ENCODE data around the gene HPD. TPM values are rescaled to one million over a fixed set of nuclear protein-coding genes. Genes with fewer than 3 reads are reported as not detected.
A peak's percentile ranks its signal among the peaks of the same experiment; 100 is the strongest.
"Not testable (repeated sequence)": the region's sequence is repeated elsewhere in the genome, so short reads cannot be mapped to it uniquely, and the experiment has no call there.

HPD gene
- total RNA-seq, 2 experiments from 2014 or later: not detected

DNA sequence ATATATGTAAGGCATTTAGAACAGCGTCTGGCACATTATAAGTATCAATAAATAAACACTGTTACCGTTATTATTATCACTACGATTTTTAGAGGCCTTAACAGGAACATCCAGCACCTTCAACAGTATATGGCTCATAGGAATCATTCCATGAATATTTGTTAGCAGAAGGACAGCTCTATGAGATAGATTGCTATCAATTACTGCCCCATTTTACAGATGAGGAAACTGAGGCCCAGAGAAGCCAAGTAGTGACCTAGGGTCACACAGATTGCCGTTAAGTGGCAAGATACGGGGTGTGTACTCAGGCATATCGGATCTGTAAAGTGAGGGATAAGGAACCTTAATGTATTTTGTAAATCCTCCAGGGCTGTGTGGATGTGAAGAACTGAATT lies 29.4 kb upstream of the HPD start:
- no peaks in the 10 kb centered on the region for H3K27me3 Mint-ChIP-seq (ENCODE audit: low read depth)
- H3K27ac Mint-ChIP-seq: peak overlapping the region; percentile 94
- DNase-seq: no peak
- intact Hi-C loops (cut with micrococcal nuclease): loop anchor here (1.0 to 2.0 kb wide), 16 partner anchors 30 to 592 kb away; partner anchors contain the start of genes CAMKK2, CFAP251, DIABLO and ORAI1
- CTCF ChIA-PET: interaction anchor here (0.8 to 4.6 kb wide), 26 partner anchors 10 to 201 kb away, joined by 3 to 72 read pairs (median 4); partner anchors contain the start of genes CFAP251, RHOF and TMEM120B
- peak overlapping the region; percentile 98 for H3K4me3 Mint-ChIP-seq
- H3K36me3 Mint-ChIP-seq (ENCODE audit: low read depth): peaks cover 9% of the 10 kb centered on the region
- H3K4me1 Mint-ChIP-seq (ENCODE audit: low read depth): peaks cover 31% of the 10 kb centered on the region
- H3K9me3 Mint-ChIP-seq: no peaks in the 10 kb centered on the region

DNA sequence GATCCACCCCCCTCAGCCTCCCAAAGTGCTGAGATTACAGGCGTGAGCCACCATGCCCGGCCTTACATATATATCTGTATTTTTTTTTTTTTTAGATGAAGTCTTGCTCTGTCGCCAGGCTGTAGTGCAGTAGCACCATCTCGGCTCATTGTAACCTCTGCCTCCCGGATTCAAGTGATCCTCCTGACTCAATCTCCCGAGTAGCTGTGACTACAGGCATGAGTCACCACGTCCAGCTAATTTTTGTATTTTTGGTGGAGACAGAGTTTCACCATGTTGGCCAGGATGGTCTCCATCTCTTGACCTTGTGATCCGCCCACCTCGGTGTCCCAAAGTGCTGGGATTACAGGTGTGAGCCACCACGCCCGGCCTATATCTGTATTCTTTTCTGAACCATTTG lies 26.5 kb upstream of the HPD start:
- H3K9me3 Mint-ChIP-seq; intact Hi-C loops (cut with micrococcal nuclease); H3K27ac Mint-ChIP-seq; H3K27me3 Mint-ChIP-seq (ENCODE audit: low read depth); H3K36me3 Mint-ChIP-seq (ENCODE audit: low read depth); H3K4me3 Mint-ChIP-seq; DNase-seq: not testable (repeated sequence)
- peaks cover 18% of the 10 kb centered on the region for H3K4me1 Mint-ChIP-seq (ENCODE audit: low read depth)
- CTCF ChIA-PET: interaction anchor here (0.6 kb wide), 1 partner anchor 204 kb away, joined by 4 read pairs; no protein-coding TSS in a partner anchor

DNA sequence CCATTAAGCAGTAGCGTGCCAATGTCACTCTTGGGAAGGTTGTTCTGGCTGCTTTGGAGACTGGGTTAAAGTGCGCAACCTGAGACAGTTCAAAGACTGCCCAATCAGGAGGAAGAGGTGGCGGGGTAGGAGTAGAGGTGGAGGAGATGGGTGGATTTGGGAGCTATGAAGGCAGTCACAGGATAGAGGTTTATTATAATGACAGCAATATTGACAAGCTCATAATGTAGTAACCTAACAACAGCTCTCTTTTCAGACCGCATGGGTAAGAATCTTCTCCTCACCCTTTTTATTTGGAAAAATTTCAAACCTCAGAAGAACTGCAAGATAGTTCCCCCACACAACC lies 24.6 kb upstream of the HPD start:
- CTCF ChIA-PET: interaction anchor here (1.5 kb wide), 1 partner anchor 89 kb away, joined by 5 read pairs; the partner anchor contains the start of gene RHOF
- Mint-ChIP-seq H3K36me3 (ENCODE audit: low read depth) (no peaks in the 10 kb centered on the region), H3K9me3 (no peaks in the 10 kb centered on the region), H3K27me3 (ENCODE audit: low read depth) (no peaks in the 10 kb centered on the region), H3K27ac (no peak overlapping the region), H3K4me1 (ENCODE audit: low read depth) (peaks cover 7% of the 10 kb centered on the region), H3K4me3 (no peak overlapping the region)
- DNase-seq: no peak
- intact Hi-C loops (cut with micrococcal nuclease): no loop called here

DNA sequence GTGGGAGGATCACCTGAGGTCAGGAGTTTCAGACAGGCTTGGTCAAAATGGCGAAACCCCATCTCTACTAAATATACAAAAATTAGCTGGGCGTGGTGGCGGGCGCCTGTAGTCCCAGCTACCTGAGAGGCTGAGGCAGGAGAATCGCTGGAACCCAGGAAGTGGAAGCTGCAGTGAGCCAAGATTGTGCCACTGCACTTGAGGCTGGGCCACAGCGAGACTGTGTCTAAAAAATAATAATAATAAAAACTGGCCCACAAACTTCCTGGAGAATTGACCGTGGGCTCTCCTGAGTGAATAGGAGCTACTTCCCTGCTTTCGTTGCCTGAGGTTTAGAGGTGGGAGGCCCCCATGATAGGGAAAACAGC lies 17.4 kb upstream of the HPD start:
- DNase-seq; H3K27me3 Mint-ChIP-seq (ENCODE audit: low read depth); H3K27ac Mint-ChIP-seq; H3K36me3 Mint-ChIP-seq (ENCODE audit: low read depth); H3K4me3 Mint-ChIP-seq; H3K4me1 Mint-ChIP-seq (ENCODE audit: low read depth); H3K9me3 Mint-ChIP-seq; intact Hi-C loops (cut with micrococcal nuclease): not testable (repeated sequence)
- CTCF ChIA-PET: interaction anchor here (1.4 to 4.1 kb wide), 2 partner anchors 12 to 82 kb away, joined by 3 to 16 read pairs; partner anchors contain the start of gene PSMD9

DNA sequence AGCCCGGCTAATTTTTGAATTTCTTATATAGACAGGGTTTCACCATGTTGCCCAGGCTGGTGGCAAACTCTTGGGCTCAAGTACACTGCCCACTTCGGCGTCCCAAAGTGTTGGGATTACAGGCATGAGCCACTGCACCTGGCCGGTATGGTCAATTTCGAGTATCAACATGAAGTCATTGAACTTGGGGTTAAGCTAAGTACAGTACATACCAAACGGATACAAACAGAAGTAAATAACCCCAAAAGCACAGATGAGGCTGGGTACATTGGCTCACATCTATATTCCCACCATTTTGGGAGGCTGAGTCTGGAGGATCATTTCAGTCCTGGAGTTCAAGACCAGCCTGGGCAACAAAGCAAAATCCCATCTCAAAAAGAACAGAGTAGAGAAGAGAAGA lies 16.9 kb upstream of the HPD start:
- no peak for DNase-seq
- no peak overlapping the region for H3K4me3 Mint-ChIP-seq
- intact Hi-C loops (cut with micrococcal nuclease): no loop called here
- CTCF ChIA-PET: interaction anchor here (0.7 to 1.4 kb wide), 2 partner anchors 81 to 248 kb away, joined by 3 to 7 read pairs; no protein-coding TSS in a partner anchor
- no peaks in the 10 kb centered on the region for H3K27me3 Mint-ChIP-seq (ENCODE audit: low read depth)
- H3K36me3 Mint-ChIP-seq (ENCODE audit: low read depth): no peaks in the 10 kb centered on the region
- peaks cover 3% of the 10 kb centered on the region for H3K4me1 Mint-ChIP-seq (ENCODE audit: low read depth)
- no peak overlapping the region for H3K27ac Mint-ChIP-seq
- no peaks in the 10 kb centered on the region for H3K9me3 Mint-ChIP-seq

DNA sequence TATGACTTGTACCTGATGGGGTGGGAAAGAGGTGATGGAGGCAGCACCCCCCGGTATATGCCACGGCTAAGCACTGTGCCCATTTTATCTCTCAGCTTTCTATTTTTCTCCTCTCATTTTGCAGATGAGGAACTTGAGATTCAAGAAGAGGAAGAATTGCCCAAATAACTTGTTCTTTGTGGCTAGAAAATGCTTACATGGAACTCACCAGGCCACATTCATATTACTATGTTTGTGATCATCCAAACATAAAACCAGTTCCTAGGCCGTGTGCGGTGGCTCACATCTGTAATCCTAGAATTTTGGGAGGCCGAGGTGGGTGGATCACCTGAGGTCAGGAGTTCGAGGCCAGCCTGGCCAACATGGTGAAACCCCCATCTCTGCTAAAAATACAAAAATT lies 15.4 kb upstream of the HPD start:
- no peaks in the 10 kb centered on the region for H3K9me3 Mint-ChIP-seq
- H3K27me3 Mint-ChIP-seq (ENCODE audit: low read depth): no peaks in the 10 kb centered on the region
- no peak for DNase-seq
- intact Hi-C loops (cut with micrococcal nuclease): no loop called here
- H3K4me1 Mint-ChIP-seq (ENCODE audit: low read depth): peaks cover 3% of the 10 kb centered on the region
- H3K27ac Mint-ChIP-seq: no peak overlapping the region
- CTCF ChIA-PET: interaction anchor here (0.6 to 0.7 kb wide), 2 partner anchors 14 to 280 kb away, joined by 4 read pairs; partner anchors contain the start of gene PSMD9
- H3K4me3 Mint-ChIP-seq: no peak overlapping the region
- no peaks in the 10 kb centered on the region for H3K36me3 Mint-ChIP-seq (ENCODE audit: low read depth)

DNA sequence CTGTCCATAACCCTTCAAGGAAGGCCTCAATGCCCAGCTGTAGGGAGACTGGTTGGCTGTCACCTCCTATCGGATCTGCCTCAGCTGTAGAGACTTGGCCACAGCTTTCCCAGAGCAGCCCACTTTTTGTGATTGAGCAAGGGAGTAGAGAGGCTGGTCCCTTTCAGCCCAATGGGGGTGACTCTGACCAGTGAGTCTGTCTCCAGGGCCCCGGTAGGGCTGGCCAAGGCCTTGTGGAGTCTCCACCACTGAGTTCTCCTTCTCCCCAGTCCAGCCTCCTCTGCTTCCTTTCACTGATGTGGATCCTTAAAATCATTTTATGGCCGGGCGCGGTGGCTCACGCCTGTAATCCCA lies 14.5 kb upstream of the HPD start:
- H3K36me3 Mint-ChIP-seq (ENCODE audit: low read depth): no peaks in the 10 kb centered on the region
- CTCF ChIA-PET: interaction anchor here (0.7 to 1.6 kb wide), 3 partner anchors 14 to 79 kb away, joined by 3 to 4 read pairs (median 4); partner anchors contain the start of gene PSMD9
- no peaks in the 10 kb centered on the region for H3K27me3 Mint-ChIP-seq (ENCODE audit: low read depth)

DNA sequence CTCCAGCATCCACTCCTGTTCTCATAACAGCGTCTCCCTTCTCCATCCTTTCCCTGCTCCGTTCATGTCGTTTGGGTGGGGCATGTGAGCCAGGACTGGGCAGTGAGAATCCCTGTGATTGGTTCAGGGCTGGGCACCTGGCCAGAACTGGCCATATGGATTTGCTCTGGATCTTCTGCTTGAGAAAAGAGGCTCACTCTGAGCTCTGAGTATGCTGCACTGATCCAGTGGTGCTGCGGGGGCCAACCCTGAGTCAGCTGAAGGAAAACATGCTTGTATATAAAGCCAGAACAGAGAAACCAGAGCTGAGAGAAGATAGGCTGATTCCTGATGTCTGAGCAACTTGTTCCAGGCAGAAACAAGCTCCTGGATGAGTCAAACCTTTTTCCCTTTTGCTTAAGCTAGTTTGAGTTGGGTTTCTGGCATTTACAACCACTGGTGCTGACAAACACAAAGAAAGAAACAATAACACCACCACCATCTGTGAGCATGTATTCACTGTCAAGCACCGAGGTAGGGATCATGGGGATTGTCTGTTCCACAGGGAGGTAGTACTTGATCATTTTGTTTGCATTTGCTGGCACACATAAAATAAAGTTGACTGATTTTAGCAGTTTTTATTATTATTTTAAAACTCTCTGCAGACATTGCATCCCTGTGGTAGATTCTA lies 14.0 kb upstream of the HPD start:
- no peak overlapping the region for H3K27ac Mint-ChIP-seq
- CTCF ChIA-PET: interaction anchor here (1.0 to 1.6 kb wide), 2 partner anchors 15 to 78 kb away, joined by 3 to 4 read pairs; no protein-coding TSS in a partner anchor
- peaks cover 3% of the 10 kb centered on the region for H3K4me1 Mint-ChIP-seq (ENCODE audit: low read depth)
- no peaks in the 10 kb centered on the region for H3K9me3 Mint-ChIP-seq
- no peaks in the 10 kb centered on the region for H3K27me3 Mint-ChIP-seq (ENCODE audit: low read depth)
- intact Hi-C loops (cut with micrococcal nuclease): no loop called here
- no peak overlapping the region for H3K4me3 Mint-ChIP-seq
- DNase-seq: peak; percentile 10
- no peaks in the 10 kb centered on the region for H3K36me3 Mint-ChIP-seq (ENCODE audit: low read depth)

More for the DNA sequence above, 14.5 kb upstream of the HPD start:
- Mint-ChIP-seq H3K4me3 (no peak overlapping the region), H3K9me3 (no peaks in the 10 kb centered on the region), H3K27ac (no peak overlapping the region), H3K4me1 (ENCODE audit: low read depth) (peaks cover 3% of the 10 kb centered on the region)
- DNase-seq: no peak
- intact Hi-C loops (cut with micrococcal nuclease): no loop called here

DNA sequence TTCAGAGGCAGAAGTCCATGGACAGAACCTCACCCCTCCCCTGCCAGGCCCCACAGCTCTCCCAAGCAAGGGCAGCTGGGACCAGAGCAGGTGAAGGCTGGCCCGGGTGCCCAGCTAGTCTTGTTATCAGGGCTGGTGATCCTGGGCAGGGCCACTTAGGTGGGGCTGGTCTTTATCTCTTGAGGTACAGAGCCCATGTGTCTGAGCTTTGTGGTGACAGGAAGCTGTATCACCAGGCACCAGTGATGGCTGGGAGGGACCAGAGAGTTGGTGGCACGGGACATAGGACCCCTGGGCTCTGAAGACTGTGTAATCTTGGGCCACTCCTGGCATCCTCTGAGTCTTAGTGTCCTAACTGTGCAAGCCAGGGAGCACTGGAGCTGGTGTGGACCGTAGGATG lies 12.8 kb upstream of the HPD start:
- DNase-seq: no peak
- CTCF ChIA-PET: interaction anchor here (1.6 kb wide), 1 partner anchor 77 kb away, joined by 4 read pairs; no protein-coding TSS in a partner anchor
- no peaks in the 10 kb centered on the region for H3K36me3 Mint-ChIP-seq (ENCODE audit: low read depth)
- H3K4me3 Mint-ChIP-seq: no peak overlapping the region
- peaks cover 3% of the 10 kb centered on the region for H3K4me1 Mint-ChIP-seq (ENCODE audit: low read depth)
- no peaks in the 10 kb centered on the region for H3K9me3 Mint-ChIP-seq
- H3K27me3 Mint-ChIP-seq (ENCODE audit: low read depth): no peaks in the 10 kb centered on the region
- H3K27ac Mint-ChIP-seq: no peak overlapping the region
- intact Hi-C loops (cut with micrococcal nuclease): no loop called here

DNA sequence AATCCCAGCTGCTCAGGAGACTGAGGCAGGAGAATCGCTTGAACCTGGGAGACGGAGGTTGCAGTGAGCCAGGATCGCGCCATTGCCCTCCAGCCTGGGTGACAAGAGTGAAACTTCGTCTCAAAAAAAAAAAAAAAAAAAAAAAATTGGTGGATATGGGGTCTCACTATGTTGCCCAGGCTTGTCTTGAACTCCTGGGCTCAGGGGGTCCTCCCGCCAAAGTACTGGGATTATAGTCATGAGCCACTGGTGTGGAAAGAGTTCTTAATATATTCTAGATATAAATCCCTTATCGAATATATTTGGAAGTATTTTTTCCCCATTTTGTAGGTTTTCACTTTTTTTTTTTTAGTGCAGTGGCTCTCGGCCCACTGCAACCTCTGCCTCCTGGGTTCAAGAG lies 10.6 kb upstream of the HPD start:
- intact Hi-C loops (cut with micrococcal nuclease); H3K27ac Mint-ChIP-seq; H3K4me3 Mint-ChIP-seq; H3K9me3 Mint-ChIP-seq; H3K4me1 Mint-ChIP-seq (ENCODE audit: low read depth); H3K27me3 Mint-ChIP-seq (ENCODE audit: low read depth); H3K36me3 Mint-ChIP-seq (ENCODE audit: low read depth); DNase-seq: not testable (repeated sequence)
- CTCF ChIA-PET: interaction anchor here (0.6 kb wide), 1 partner anchor 72 kb away, joined by 4 read pairs; no protein-coding TSS in a partner anchor

DNA sequence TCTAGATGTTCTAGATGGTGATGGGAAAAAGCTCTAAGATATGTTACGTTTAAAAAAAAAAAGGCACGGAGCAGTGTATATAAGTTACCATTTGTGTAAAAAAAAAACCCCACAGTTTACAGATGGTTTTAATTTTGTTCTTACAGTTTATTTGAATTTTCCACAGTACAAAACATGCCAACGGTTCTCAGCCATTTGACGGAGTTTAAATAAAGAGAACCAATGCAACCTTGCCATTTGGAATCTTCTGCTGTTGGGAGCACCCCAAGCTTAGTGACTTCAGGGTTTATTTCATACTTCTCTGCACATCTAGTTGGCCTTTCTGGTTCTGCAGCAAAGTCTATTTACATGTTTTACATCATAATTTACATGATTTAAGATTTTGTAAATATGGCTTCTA lies 7.7 kb upstream of the HPD start:
- H3K27ac Mint-ChIP-seq: no peak overlapping the region
- CTCF ChIA-PET: interaction anchor here (1.2 kb wide), 1 partner anchor 71 kb away, joined by 5 read pairs; no protein-coding TSS in a partner anchor
- no peaks in the 10 kb centered on the region for H3K9me3 Mint-ChIP-seq
- H3K27me3 Mint-ChIP-seq (ENCODE audit: low read depth): no peaks in the 10 kb centered on the region
- no peak for DNase-seq
- H3K36me3 Mint-ChIP-seq (ENCODE audit: low read depth): no peaks in the 10 kb centered on the region
- H3K4me1 Mint-ChIP-seq (ENCODE audit: low read depth): no peaks in the 10 kb centered on the region
- H3K4me3 Mint-ChIP-seq: no peak overlapping the region
- intact Hi-C loops (cut with micrococcal nuclease): no loop called here

DNA sequence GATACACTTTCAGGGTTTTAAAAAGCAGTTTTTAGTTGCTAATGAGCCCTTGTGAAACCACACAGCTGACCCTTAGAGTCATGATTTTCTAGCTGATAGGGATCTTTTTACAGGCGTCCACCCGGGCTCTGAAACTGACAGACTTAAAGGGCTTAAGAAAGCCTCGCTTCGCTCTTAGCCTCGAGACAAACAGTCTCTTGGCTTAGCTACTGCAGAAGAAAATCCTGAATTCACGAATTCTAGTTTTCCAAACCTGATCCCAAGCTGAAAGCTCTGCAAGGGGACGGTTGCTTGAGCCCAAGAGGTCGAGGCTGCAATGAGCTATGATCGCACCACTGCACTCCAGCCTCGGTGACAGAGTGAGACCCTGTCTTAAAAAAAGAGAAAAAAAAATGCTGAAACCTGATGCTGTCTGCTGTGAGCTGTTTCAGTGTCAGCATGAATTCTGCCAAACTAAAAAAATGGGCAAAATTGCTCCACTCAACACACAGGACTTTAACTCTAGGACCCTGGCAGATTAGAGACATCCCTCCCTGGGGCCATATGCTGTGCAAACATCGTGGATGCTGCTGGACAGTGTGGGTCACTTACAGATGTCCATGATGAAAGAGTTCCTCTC lies 3.1 kb upstream of the HPD start:
- H3K36me3 Mint-ChIP-seq (ENCODE audit: low read depth): no peaks in the 10 kb centered on the region
- DNase-seq: no peak
- CTCF ChIA-PET: interaction anchor here (0.8 to 1.3 kb wide), 3 partner anchors 26 to 115 kb away, joined by 3 to 7 read pairs (median 6); partner anchors contain the start of gene PSMD9
- H3K4me1 Mint-ChIP-seq (ENCODE audit: low read depth): peaks cover under 1% of the 10 kb centered on the region
- H3K27ac Mint-ChIP-seq: no peak overlapping the region
- no peaks in the 10 kb centered on the region for H3K27me3 Mint-ChIP-seq (ENCODE audit: low read depth)
- intact Hi-C loops (cut with micrococcal nuclease): no loop called here
- H3K4me3 Mint-ChIP-seq: no peak overlapping the region
- H3K9me3 Mint-ChIP-seq: no peaks in the 10 kb centered on the region

All from activated naive CD4-positive, alpha-beta T cell treated with anti-CD3 and anti-CD28 coated beads for 36 hours (primary cell).